Fibroblast of the aortic adventitia (primary cell): Measurements from ENCODE around the gene PSRC1. TPM values are rescaled to one million over a fixed set of nuclear protein-coding genes. Genes with fewer than 3 reads are reported as not detected.

Experiments
- DNase-seq: peaks from one replicate; pipeline ENCODE4 v3.0.0-alpha.2; 2010; ENCODE audit warnings: low read depth
- H3K4me3 ChIP-seq: 2 replicates; pipeline ENCODE4 v1.5.1; 2011; ENCODE audit warnings: low read depth, mild to moderate bottlenecking, control low read depth, low read length, moderate library complexity
- total RNA-seq: library from RNA; depleted of rRNA; stranded (reverse); fragments of >200 nt; gene quantifications from 2 replicates; pipeline ENCODE4 v1.2.3, GENCODE V29; 2012; ENCODE audit warnings: low replicate concordance
- TF ChIP-seq, protein P1 (sequence below): IDR thresholded peaks from 2 replicates; pipeline ENCODE4 v1.5.1; 2011; ENCODE audit warnings: mild to moderate bottlenecking, low read length, control low read depth, inconsistent platforms; ENCODE audit not compliant: insufficient read depth

The PSRC1 gene
- total RNA-seq, 1 donor, result 19.0 TPM

GRCh38 chr1:109239409-109240068, 43.4 kb downstream of the PSRC1 start:
- H3K4me3 ChIP-seq, result no peak overlapping the region
- TF ChIP-seq, protein P1, sequence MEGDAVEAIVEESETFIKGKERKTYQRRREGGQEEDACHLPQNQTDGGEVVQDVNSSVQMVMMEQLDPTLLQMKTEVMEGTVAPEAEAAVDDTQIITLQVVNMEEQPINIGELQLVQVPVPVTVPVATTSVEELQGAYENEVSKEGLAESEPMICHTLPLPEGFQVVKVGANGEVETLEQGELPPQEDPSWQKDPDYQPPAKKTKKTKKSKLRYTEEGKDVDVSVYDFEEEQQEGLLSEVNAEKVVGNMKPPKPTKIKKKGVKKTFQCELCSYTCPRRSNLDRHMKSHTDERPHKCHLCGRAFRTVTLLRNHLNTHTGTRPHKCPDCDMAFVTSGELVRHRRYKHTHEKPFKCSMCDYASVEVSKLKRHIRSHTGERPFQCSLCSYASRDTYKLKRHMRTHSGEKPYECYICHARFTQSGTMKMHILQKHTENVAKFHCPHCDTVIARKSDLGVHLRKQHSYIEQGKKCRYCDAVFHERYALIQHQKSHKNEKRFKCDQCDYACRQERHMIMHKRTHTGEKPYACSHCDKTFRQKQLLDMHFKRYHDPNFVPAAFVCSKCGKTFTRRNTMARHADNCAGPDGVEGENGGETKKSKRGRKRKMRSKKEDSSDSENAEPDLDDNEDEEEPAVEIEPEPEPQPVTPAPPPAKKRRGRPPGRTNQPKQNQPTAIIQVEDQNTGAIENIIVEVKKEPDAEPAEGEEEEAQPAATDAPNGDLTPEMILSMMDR, result peak; percentile 61
- DNase-seq, result peak; percentile 34

- no peak for DNase-seq
- TF ChIP-seq, protein P1, result no peak
- no peak overlapping the region for H3K4me3 ChIP-seq
Measured at GRCh38 chr1:109239047-109239408, 43.9 kb downstream of the PSRC1 start.

DNA sequence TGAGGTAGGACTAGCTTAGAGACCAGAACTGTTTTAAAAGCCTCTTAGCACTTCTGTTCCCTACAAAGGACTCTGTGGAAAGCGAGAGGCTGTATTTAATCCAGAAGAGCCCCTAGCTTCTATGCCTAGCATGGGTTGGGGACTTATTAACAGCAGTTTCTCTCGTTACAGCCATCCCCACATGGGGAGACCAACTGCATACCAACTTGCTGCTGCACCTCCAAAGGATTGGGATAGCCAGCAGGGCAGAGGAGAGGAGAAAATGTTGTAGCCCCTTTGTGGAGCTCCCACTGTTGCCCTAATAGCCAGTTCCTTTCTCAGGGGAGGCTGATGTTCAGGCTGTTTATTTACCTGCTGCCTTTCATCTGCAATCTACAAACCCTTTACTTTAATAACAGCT, 44.6 kb downstream of the PSRC1 start:
- DNase-seq, result no peak
- TF ChIP-seq, protein P1, result no peak
- H3K4me3 ChIP-seq, result no peak overlapping the region

DNA sequence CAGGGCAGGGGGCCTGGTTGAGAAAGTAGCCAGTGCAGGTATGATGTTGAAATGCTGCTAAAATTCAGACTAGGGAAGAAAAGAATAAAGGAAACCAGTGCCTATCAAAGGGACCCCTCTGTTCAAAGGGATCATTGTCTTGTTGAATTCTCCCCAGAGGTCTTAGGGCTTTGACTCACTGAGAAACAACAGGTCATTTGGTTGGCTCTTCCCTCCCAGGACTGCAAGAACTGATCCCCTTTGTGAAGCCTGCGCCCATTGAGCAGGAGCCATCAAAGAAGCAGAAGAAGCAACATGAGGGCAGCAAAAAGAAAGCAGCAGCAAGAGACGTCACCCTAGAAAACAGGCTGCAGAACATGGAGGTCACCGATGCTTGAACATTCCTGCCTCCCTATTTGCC, 45.4 kb downstream of the PSRC1 start:
- TF ChIP-seq, protein P1, result no peak
- no peak overlapping the region for H3K4me3 ChIP-seq
- DNase-seq, result no peak

GRCh38 chr1:109235137-109235536, 47.8 kb downstream of the PSRC1 start:
- no peak overlapping the region for H3K4me3 ChIP-seq
- DNase-seq, result no peak
- TF ChIP-seq, protein P1, result no peak

DNA sequence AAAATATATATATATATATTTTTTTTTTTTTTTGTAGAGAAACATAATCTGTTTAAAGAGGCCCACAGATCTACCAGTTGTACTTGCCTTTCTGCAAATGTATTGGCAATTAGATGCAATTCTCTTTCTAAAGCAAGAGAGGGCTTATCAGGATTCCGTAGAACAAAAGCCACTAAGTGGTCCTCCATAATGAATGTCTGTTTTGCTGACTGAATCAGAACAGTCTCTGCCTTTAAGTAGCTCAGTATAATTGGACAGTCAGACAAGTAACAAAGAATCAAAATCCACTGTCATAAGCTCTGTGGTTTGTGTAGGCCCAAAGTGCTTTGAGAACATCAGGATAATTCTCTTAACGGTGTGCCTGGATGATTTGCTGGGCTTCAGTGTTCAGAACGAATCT, 51.9 kb downstream of the PSRC1 start:
- DNase-seq, result no peak
- H3K4me3 ChIP-seq, result no peak overlapping the region
- TF ChIP-seq, protein P1, result no peak

Other genes with a start within 250 kb of the PSRC1 start
- gene WDR47, start 241.0 kb downstream of the PSRC1 start, total RNA-seq, result 22.1 and 26.0 TPM in 2 replicates
- 131 and 287 TPM in 2 replicates for gene TAF13, start 207.1 kb downstream of the PSRC1 start, total RNA-seq
- gene TMEM167B, start 192.4 kb downstream of the PSRC1 start, total RNA-seq, result 26.1 and 28.8 TPM in 2 replicates
- gene ELAPOR1, start 169.0 kb downstream of the PSRC1 start, total RNA-seq, result 0.16 and 0.45 TPM in 2 replicates
- gene SARS1, start 69.2 kb downstream of the PSRC1 start, total RNA-seq, result 321 and 576 TPM in 2 replicates
- gene CELSR2, start 33.6 kb downstream of the PSRC1 start, total RNA-seq, result 0.36 and 0.90 TPM in 2 replicates
- not detected in 2 replicates for gene MYBPHL, start 23.9 kb upstream of the PSRC1 start, total RNA-seq
- gene SORT1, start 114.8 kb upstream of the PSRC1 start, total RNA-seq, result 3.0 and 4.5 TPM in 2 replicates
- gene PSMA5, start 143.3 kb upstream of the PSRC1 start, total RNA-seq, result 40.0 and 56.1 TPM in 2 replicates
- gene SYPL2, start 183.4 kb upstream of the PSRC1 start, total RNA-seq, result 0.25 and 1.7 TPM in 2 replicates
- gene ATXN7L2, start 200.8 kb upstream of the PSRC1 start, total RNA-seq, result 1.6 and 2.9 TPM in 2 replicates
- 8.1 and 10.1 TPM in 2 replicates for gene CYB561D1, start 210.9 kb upstream of the PSRC1 start, total RNA-seq
- 0.54 and 2.5 TPM in 2 replicates for gene AMIGO1, start 226.6 kb upstream of the PSRC1 start, total RNA-seq